Aorta (tissue), 5 donors: ENCODE data around the gene CISD2. TPM values are rescaled to one million over a fixed set of nuclear protein-coding genes. Genes with fewer than 3 reads are reported as not detected.
A peak's percentile ranks its signal among the peaks of the same experiment; 100 is the strongest.
"Not testable (repeated sequence)": the region's sequence is repeated elsewhere in the genome, so short reads cannot be mapped to it uniquely, and the experiment has no call there.

ENCODE experiments used
- ATAC-seq: fragments of 200-7000 bp; cut with Tn5 transposase; one replicate; pipeline ENCODE4 v1.9.1; 2022; ENCODE audit warnings: moderate library complexity; ENCODE audit not compliant: low FRiP score
- DNase-seq, 2 donors: peaks; one replicate each; pipeline ENCODE4 v3.0.0-alpha.2; 2020
- H3K27ac ChIP-seq, 2 donors: one replicate each; pipeline ENCODE4 v1.5.1; 2013; ENCODE audit warnings: low read length in 2 of 2, mild to moderate bottlenecking in 2 of 2, moderate library complexity in 2 of 2, control low read depth in 1 of 2, inconsistent platforms in 1 of 2, low read depth in 1 of 2
- H3K27me3 ChIP-seq, 2 donors: one replicate each; pipeline ENCODE4 v1.6.1; 2013; ENCODE audit warnings: control low read depth in 1 of 2, low read length in 1 of 2, mild to moderate bottlenecking in 1 of 2, moderate library complexity in 1 of 2; ENCODE audit not compliant: insufficient read depth in 2 of 2, control insufficient read depth in 1 of 2
- H3K36me3 ChIP-seq, 2 donors: one replicate each; pipeline ENCODE4 v1.6.1; 2013; ENCODE audit warnings: control low read depth in 1 of 2, low read length in 1 of 2, mild to moderate bottlenecking in 1 of 2; ENCODE audit not compliant: insufficient read depth in 2 of 2, control insufficient read depth in 1 of 2
- H3K4me1 ChIP-seq, 2 donors: one replicate each; pipeline ENCODE4 v1.6.1; 2013; ENCODE audit warnings: low read length in 2 of 2, control low read depth in 1 of 2, mild to moderate bottlenecking in 1 of 2, moderate library complexity in 1 of 2; ENCODE audit not compliant: insufficient read depth in 2 of 2, control insufficient read depth in 1 of 2
- H3K4me3 ChIP-seq, 2 donors: one replicate each; pipeline ENCODE4 v1.5.1; 2013; ENCODE audit warnings: low read length in 2 of 2, control low read depth in 1 of 2, mild to moderate bottlenecking in 1 of 2
- H3K9me3 ChIP-seq: one replicate; pipeline ENCODE4 v1.6.1; 2013; ENCODE audit warnings: mild to moderate bottlenecking, low read length; ENCODE audit not compliant: control insufficient read depth
- WGBS, 2 donors: extraction: QIAGEN DNeasy Blood & Tissue Kit; methylation state at CpG; one replicate each; pipeline ENCODE4 v1.1.7; 2013; 5-methylcytosine and 5-hydroxymethylcytosine counted together
- intact Hi-C, 2 donors: fragments of 100-400 bp; cut with DNase I; formaldehyde crosslinking; loops; one replicate each; pipeline versions ENCODE4 v1.14.2 to v1.15.0; 2022
- polyA plus RNA-seq, 2 donors: library from polyadenylated mRNA; stranded (reverse); fragments of 200-250 nt; gene quantifications; one replicate each; pipeline ENCODE4 v1.2.3, GENCODE V29; 2013
- total RNA-seq, 2 donors: library from RNA; stranded (reverse); fragmentation: NEBNext Ultra II Directional; extraction: Animal tissue kit (Norgen Biotek cat#: 25700); gene quantifications; one replicate each; pipeline ENCODE4 v1.2.1, GENCODE V29; 2021
- donor health status: healthy with polysubstance abuse.
- donor health status: Bipolar disorder and iron deficiency.
- donor health status: DM: no; HTN: no; CAD: no.
- donor health status: DM: no; HTN: no; CAD: no.
- donor health status: DM: yes; HTN: yes; CAD: no.

Gene CISD2
- total and polyA plus RNA-seq, 4 donors: 16.2 to 22.5 (median 18.0) TPM

DNA sequence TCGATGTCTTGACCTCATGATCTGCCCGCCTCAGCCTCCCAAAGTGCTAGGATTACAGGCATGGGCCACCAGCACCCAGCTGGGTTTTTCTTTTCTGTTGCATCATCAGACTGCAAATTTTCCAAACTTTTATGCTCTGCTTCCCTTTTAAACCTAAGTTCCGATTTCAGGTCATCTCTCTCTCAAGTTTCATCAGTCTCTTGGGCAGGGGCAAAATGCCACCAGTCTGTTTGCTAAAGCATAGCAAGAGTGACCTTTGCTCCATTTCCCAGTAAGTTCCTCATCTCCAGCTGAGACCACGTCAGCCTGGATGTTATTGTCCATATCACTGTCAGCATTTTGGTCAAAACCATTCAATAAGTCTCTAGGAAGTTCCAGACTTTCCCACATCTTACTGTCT lies 9.6 kb downstream of the CISD2 start:
- WGBS, 2 donors: 52 to 68% methylated on average over 4 of the region's 4 CpGs
- H3K9me3 ChIP-seq, ATAC-seq, H3K27ac ChIP-seq, intact Hi-C loops, H3K36me3 ChIP-seq, H3K4me3 ChIP-seq, H3K4me1 ChIP-seq, H3K27me3 ChIP-seq: not testable (repeated sequence)
- DNase-seq: peak in 1 of 2 donors; percentile 69

DNA sequence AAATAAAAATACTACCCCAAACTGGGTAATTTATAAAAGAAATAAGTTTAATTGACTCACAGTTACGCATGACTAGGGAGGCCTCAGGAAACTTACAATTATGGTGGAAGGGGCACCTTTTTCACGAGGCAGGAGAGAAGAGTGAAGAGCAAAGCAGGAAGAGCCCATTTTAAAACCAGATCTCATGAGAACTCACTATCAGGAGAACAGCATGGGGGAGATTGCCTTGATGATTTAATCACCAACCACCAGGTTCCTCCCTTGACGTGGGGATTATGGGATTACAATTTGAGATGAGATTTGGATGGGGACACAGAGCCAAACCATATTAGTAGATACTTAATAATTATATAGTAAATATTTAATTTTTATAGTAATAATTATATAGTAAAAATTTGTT lies 10.1 kb downstream of the CISD2 start:
- WGBS, 2 donors: 94% methylated on average over 3 of the region's 3 CpGs
- ATAC-seq: no peak

DNA sequence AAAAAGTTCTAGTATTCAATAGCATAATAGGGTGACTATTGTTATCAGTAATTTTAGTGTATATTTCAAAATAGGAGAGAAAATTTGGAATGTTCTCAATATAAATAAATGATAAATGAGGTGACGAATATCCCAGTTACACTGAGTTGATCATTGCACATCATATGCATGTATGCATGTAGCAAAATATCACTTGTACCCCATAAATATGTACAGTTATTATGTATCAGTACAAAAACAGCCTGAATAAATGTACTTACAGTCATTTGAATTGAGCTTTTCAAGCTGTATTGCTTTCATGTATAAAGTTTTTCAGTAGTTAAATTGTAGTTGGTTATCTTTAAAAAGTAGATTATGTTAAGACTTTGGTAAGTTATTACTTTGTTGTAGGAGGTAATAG lies 12.6 kb downstream of the CISD2 start:
- Histone ChIP-seq H3K36me3 (no peaks in the 10 kb centered on the region), H3K27ac (no peak overlapping the region), H3K27me3 (no peaks in the 10 kb centered on the region), H3K9me3 (no peaks in the 10 kb centered on the region), H3K4me1 (no peaks in the 10 kb centered on the region), H3K4me3 (no peak overlapping the region)
- 82 to 86% methylated on average over 1 of the region's 1 CpG for WGBS, 2 donors
- ATAC-seq (no peak), DNase-seq (no peak)
- intact Hi-C loops: no loop called here

More for the DNA sequence above, 10.1 kb downstream of the CISD2 start:
- Histone ChIP-seq H3K27me3 (no peaks in the 10 kb centered on the region), H3K4me1 (no peaks in the 10 kb centered on the region), H3K27ac (no peak overlapping the region), H3K4me3 (no peak overlapping the region), H3K9me3 (no peaks in the 10 kb centered on the region), H3K36me3 (no peaks in the 10 kb centered on the region)
- intact Hi-C loops: no loop called here
- no peak for DNase-seq

DNA sequence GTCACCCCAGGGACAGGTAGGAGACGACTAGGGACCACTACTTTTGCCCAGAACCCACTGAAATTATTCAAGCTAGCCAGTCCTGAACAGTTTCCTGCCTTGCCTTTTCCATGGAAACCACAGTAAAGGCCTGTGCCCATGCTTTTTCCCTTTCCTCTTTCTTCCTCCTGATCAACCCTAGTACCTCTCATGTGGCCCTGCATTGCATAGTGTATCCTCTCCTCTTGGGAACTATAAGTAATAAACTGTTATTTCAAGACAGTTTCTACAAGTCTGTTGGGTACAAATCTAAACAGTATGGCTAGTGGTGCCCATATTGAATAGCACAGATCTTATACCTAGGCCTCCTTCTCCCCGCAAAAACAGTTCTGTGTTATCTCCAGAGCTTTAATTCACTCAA lies 14.5 kb downstream of the CISD2 start:
- DNase-seq: no peak
- no peak overlapping the region for H3K27ac ChIP-seq
- no peak overlapping the region for H3K4me3 ChIP-seq
- H3K36me3 ChIP-seq: no peaks in the 10 kb centered on the region
- H3K27me3 ChIP-seq: no peaks in the 10 kb centered on the region
- no peak for ATAC-seq
- no peaks in the 10 kb centered on the region for H3K4me1 ChIP-seq
- intact Hi-C loops: no loop called here
- no peaks in the 10 kb centered on the region for H3K9me3 ChIP-seq
- 94 to 96% methylated on average over 2 of the region's 2 CpGs for WGBS, 2 donors

DNA sequence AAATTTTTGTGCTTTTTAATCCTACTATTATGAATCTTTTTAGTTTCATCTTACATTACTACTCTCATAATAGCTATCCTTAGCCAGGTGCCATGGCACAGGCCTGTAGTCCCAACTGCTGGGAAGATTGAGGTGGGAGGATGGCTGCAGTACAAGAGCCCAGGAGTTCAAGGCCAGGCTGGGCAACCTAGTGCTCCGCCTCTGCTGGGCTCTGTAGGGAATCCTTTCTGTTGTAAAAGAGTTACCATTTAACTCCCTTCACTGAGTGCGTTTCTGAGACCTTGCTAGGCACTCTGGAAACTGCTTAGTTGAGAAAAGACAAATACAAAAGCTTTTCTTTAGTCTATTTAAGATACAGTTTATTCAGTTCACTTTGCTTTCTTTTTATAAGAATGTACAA lies 19.8 kb downstream of the CISD2 start:
- H3K27me3 ChIP-seq, intact Hi-C loops, H3K9me3 ChIP-seq, H3K27ac ChIP-seq, H3K36me3 ChIP-seq, ATAC-seq, H3K4me3 ChIP-seq, H3K4me1 ChIP-seq, DNase-seq: not testable (repeated sequence)
- 84 to 90% methylated on average over 2 of the region's 2 CpGs for WGBS, 2 donors

DNA sequence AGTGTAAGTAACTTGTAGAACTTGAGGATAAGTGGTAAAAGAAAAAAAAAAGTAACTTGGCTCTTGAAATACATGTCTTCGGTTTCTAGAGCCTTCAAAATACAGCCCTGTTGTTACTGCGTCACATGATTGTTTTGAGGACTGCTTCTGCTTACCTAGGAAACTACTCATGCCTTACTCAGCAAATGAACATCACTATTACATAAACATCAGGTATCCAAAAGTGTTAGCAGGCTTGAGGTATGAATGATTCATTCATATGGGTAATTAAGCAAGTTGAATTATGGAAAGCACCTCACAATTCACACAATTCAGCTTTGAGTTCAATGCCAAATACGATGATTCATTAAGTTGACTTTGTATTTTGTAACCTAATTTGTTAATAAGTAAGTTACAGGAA lies 21.1 kb downstream of the CISD2 start:
- DNase-seq, H3K4me1 ChIP-seq, ATAC-seq, H3K36me3 ChIP-seq, H3K4me3 ChIP-seq, H3K9me3 ChIP-seq, H3K27ac ChIP-seq, intact Hi-C loops, H3K27me3 ChIP-seq: not testable (repeated sequence)
- 89 to 91% methylated on average over 3 of the region's 3 CpGs for WGBS, 2 donors

DNA sequence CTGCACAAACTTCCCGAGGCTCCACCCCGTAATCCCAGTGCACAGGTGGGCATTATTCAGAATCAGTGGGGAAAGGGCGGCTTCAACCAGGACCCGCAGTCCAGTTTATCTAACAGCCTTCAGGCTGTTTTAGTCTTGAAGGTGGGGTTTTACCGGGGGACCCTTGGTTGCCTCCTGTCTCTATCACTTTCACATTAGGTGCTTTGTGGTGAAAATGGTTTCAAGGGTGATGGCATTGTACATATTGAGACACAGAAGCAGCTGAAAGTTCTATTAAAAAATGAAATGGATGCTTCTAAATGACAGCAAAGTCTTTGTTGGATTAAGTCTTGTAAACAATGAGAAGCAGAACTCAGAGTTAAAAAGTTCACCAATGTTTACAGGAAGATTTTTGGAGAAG lies 27.8 kb downstream of the CISD2 start:
- H3K9me3 ChIP-seq, ATAC-seq, H3K27me3 ChIP-seq, DNase-seq, intact Hi-C loops, H3K36me3 ChIP-seq, H3K4me3 ChIP-seq, H3K4me1 ChIP-seq, H3K27ac ChIP-seq: not testable (repeated sequence)
- WGBS, 2 donors: 91 to 95% methylated on average over 5 of the region's 5 CpGs

DNA sequence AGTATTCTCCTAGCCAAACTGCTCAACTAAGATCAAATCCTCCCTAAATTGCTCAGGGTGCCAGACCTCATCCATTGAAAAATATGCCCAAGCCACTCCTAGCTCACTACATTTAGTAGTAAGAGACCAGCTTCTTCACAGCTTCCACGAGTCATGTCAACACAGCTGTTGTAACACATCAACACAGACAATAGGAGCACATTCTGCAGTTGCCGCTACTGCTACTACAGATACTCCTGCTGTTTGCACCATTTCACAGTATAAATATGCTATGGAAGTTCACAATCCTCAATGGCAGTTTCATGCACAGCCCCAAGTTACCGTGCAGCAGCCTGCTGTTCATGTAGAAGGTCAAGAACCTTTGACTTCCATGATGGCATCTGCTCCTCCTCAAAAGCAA lies 28.8 kb downstream of the CISD2 start:
- H3K27me3 ChIP-seq, DNase-seq, H3K27ac ChIP-seq, ATAC-seq, intact Hi-C loops, H3K9me3 ChIP-seq, H3K4me3 ChIP-seq, H3K36me3 ChIP-seq, H3K4me1 ChIP-seq: not testable (repeated sequence)
- 75 to 83% methylated on average over 3 of the region's 3 CpGs for WGBS, 2 donors

DNA sequence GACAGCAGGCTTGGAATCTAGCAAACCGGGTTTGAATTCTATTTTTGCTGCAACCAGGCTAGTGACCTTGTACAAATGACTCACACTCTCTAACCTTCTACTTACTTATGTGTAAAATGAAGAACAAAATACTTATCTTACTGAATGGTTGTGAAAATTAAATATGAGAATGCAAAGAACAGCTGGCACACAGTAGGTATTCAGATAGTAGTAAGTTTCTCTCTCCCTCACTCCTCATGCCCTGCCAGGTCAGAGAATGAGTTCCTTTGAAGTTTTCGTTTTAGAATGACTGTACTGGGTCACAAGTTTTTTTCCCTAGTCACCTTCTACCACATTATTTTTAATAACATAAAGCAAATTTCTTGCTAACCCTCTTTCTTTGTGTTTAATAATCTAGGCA lies 33.0 kb downstream of the CISD2 start:
- Histone ChIP-seq H3K4me3 (no peak overlapping the region), H3K4me1 (no peaks in the 10 kb centered on the region), H3K36me3 (no peaks in the 10 kb centered on the region), H3K27me3 (no peaks in the 10 kb centered on the region), H3K27ac (no peak overlapping the region), H3K9me3 (no peaks in the 10 kb centered on the region)
- 53 to 54% methylated on average over 2 of the region's 2 CpGs for WGBS, 2 donors
- ATAC-seq: no peak
- no peak for DNase-seq
- intact Hi-C loops: no loop called here
